CD14-positive monocyte (primary cell): ENCODE results near the gene DOHH. TPM values are rescaled to one million over a fixed set of nuclear protein-coding genes. Genes with fewer than 3 reads are reported as not detected.

Experiments
- DNase-seq, 3 donors: peaks; one replicate each; pipeline ENCODE4 v3.0.0-alpha.2; 2011 to 2022
- H2AFZ ChIP-seq: 2 replicates; pipeline ENCODE4 v1.6.0; 2012; ENCODE audit warnings: mild to moderate bottlenecking, low read depth, low read length, inconsistent platforms; ENCODE audit not compliant: insufficient read depth, poor library complexity, severe bottlenecking
- H3K27ac ChIP-seq, 2 donors: 1 replicate in 1 of 2; 2 replicates in 1 of 2; pipeline ENCODE4 v1.5.1; 2012 to 2013; ENCODE audit warnings: low read length in 2 of 2, control low read depth in 1 of 2, inconsistent platforms in 1 of 2, low read depth in 1 of 2, mild to moderate bottlenecking in 1 of 2
- H3K27me3 ChIP-seq, 2 donors: one replicate each; pipeline versions ENCODE4 v1.6.0 to v1.6.1; 2011 to 2013; ENCODE audit warnings: low read length in 2 of 2; ENCODE audit not compliant: control insufficient read depth in 2 of 2, insufficient read depth in 2 of 2
- H3K36me3 ChIP-seq, 2 donors: replicated peaks in 1 of 2; 1 replicate in 1 of 2; 2 replicates in 1 of 2; pipeline versions ENCODE4 v1.5.1 to v1.6.1; 2012 to 2013; ENCODE audit warnings: low read length in 2 of 2, control low read depth in 1 of 2, inconsistent platforms in 1 of 2, mild to moderate bottlenecking in 1 of 2; ENCODE audit not compliant: insufficient read depth in 2 of 2, control insufficient read depth in 1 of 2
- H3K4me1 ChIP-seq, 2 donors: 1 replicate in 1 of 2; 2 replicates in 1 of 2; pipeline versions ENCODE4 v1.5.1 to v1.6.1; 2012 to 2013; ENCODE audit warnings: low read length in 2 of 2, control low read depth in 1 of 2, inconsistent platforms in 1 of 2, mild to moderate bottlenecking in 1 of 2, moderate library complexity in 1 of 2; ENCODE audit not compliant: insufficient read depth in 2 of 2, control insufficient read depth in 1 of 2
- H3K4me2 ChIP-seq: replicated peaks from 2 replicates; pipeline ENCODE3; 2012; ENCODE audit warnings: low read length, moderate library complexity, mild to moderate bottlenecking; ENCODE audit not compliant: poor library complexity, severe bottlenecking; ENCODE audit errors: extremely low read depth
- H3K4me3 ChIP-seq, 3 experiments: fragments of 200-600 bp in 1 of 3; sonication (generic) in 1 of 3; replicated peaks in 1 of 3; 1 replicate in 2 of 3; 2 replicates in 1 of 3; pipeline ENCODE4 v1.5.1; 2011 to 2013; ENCODE audit warnings: low read length in 3 of 3, mild to moderate bottlenecking in 3 of 3, control low read depth in 2 of 3, low read depth in 2 of 3, inconsistent platforms in 1 of 3, moderate library complexity in 1 of 3
- H3K79me2 ChIP-seq: 2 replicates; pipeline ENCODE4 v1.6.0; 2012; ENCODE audit warnings: mild to moderate bottlenecking, control low read depth, inconsistent platforms, low read length, moderate library complexity; ENCODE audit not compliant: insufficient read depth
- H3K9ac ChIP-seq: 2 replicates; pipeline ENCODE4 v1.6.0; 2017; ENCODE audit warnings: low read length, mild to moderate bottlenecking; ENCODE audit not compliant: insufficient read depth, poor library complexity, severe bottlenecking
- H3K9me3 ChIP-seq, 2 donors: replicated peaks in 1 of 2; 1 replicate in 1 of 2; 2 replicates in 1 of 2; pipeline versions ENCODE4 v1.5.1 to v1.6.1; 2012 to 2013; ENCODE audit warnings: low read length in 2 of 2, control low read depth in 1 of 2; ENCODE audit not compliant: control insufficient read depth in 1 of 2, insufficient read depth in 1 of 2
- H4K20me1 ChIP-seq: 2 replicates; pipeline ENCODE4 v1.6.0; 2012; ENCODE audit warnings: mild to moderate bottlenecking, low read length, control low read depth, moderate library complexity; ENCODE audit not compliant: insufficient read depth
- H3K27ac Mint-ChIP-seq, 7 donors: one replicate each; pipeline ENCODE4 v1.8.0; 2020; ENCODE audit warnings: mild to moderate bottlenecking in 7 of 7, mixed read lengths in 7 of 7, moderate library complexity in 6 of 7, inconsistent platforms in 2 of 7
- H3K27me3 Mint-ChIP-seq, 3 donors: one replicate each; pipeline ENCODE4 v1.8.0; 2021 to 2022; ENCODE audit warnings: low read depth in 3 of 3, mild to moderate bottlenecking in 3 of 3, mixed read lengths in 3 of 3, moderate library complexity in 3 of 3, inconsistent platforms in 1 of 3
- H3K36me3 Mint-ChIP-seq, 2 donors: one replicate each; pipeline ENCODE4 v1.8.0; 2020; ENCODE audit warnings: mixed read lengths in 2 of 2, inconsistent platforms in 1 of 2, mild to moderate bottlenecking in 1 of 2
- H3K4me1 Mint-ChIP-seq: one replicate; pipeline ENCODE4 v1.8.0; 2020; ENCODE audit warnings: mild to moderate bottlenecking, mixed read lengths
- H3K4me3 Mint-ChIP-seq, 2 donors: one replicate each; pipeline ENCODE4 v1.8.0; 2020; ENCODE audit warnings: mild to moderate bottlenecking in 2 of 2, mixed read lengths in 2 of 2, moderate library complexity in 1 of 2
- H3K9me3 Mint-ChIP-seq, 7 donors: one replicate each; pipeline ENCODE4 v1.8.0; 2020 to 2022; ENCODE audit warnings: mixed read lengths in 7 of 7, mild to moderate bottlenecking in 6 of 7, moderate library complexity in 6 of 7, inconsistent platforms in 2 of 7
- CTCF ChIP-seq: fragments of 200-600 bp; IDR thresholded peaks from one replicate; pipeline ENCODE4 v1.8.0; 2022; ENCODE audit warnings: antibody characterized with exemption, mild to moderate bottlenecking
- WGBS: methylation state at CpG from one replicate; pipeline ENCODE4 v1.1.5; 2013; ENCODE audit warnings: missing lambda C conversion rate; ENCODE audit not compliant: insufficient coverage; 5-methylcytosine and 5-hydroxymethylcytosine counted together
- intact Hi-C, 2 donors: fragments of 100-400 bp; cut with micrococcal nuclease; formaldehyde crosslinking; loops; one replicate each; pipeline versions ENCODE4 v1.15.0 to v1.15.1; 2023
- polyA plus RNA-seq, 3 donors: library from polyadenylated mRNA; depleted of rRNA in 1 of 3; unstranded in 2 of 3; stranded (reverse) in 1 of 3; fragments of 300-500 nt in 2 of 3; fragments of >200 nt in 1 of 3; fragmentation: Illumina TruSeq in 2 of 3; gene quantifications; 1 replicate in 2 of 3; 2 replicates in 1 of 3; pipeline ENCODE4 v1.2.3, GENCODE V29; 2012 to 2021

DOHH gene
- polyA plus RNA-seq, 3 donors, result 3.7 to 4.2 (median 4.1) TPM

GRCh38 chr19:3521104-3521445, 20.6 kb upstream of the DOHH start:
- TF ChIP-seq CTCF, result no peak
- no peaks in the 10 kb centered on the region for H3K27me3 Mint-ChIP-seq
- H3K9me3 Mint-ChIP-seq, result peaks cover 0 to 2% (median 0%) of the 10 kb centered on the region in 7 donors
- peak overlapping the region in 2 of 7 donors; percentile 15 to 61 for H3K27ac Mint-ChIP-seq
- Histone ChIP-seq H3K9me3 (no peaks in the 10 kb centered on the region), H2AFZ (no peak overlapping the region), H3K27me3 (no peaks in the 10 kb centered on the region), H3K4me2 (no peak overlapping the region), H4K20me1 (peaks cover 92% of the 10 kb centered on the region), H3K36me3 (peaks cover 56 to 78% of the 10 kb centered on the region in 2 donors), H3K4me1 (no peaks in the 10 kb centered on the region), H3K4me3 (no peak overlapping the region), H3K9ac (no peak overlapping the region), H3K79me2 (peaks cover 79% of the 10 kb centered on the region), H3K27ac (no peak overlapping the region)
- intact Hi-C loops, result no loop called here
- no peak overlapping the region for H3K4me3 Mint-ChIP-seq
- no peaks in the 10 kb centered on the region for H3K4me1 Mint-ChIP-seq
- no peak for DNase-seq
- WGBS, result 67% methylated on average over 1 of the region's 7 CpGs
- H3K36me3 Mint-ChIP-seq, result peaks cover 32 to 71% of the 10 kb centered on the region in 2 donors

GRCh38 chr19:3520166-3521103, 20.0 kb upstream of the DOHH start:
- no peaks in the 10 kb centered on the region for H3K27me3 ChIP-seq
- H3K79me2 ChIP-seq, result peaks cover 85% of the 10 kb centered on the region
- H2AFZ ChIP-seq, result no peak overlapping the region
- H3K27ac ChIP-seq, result no peak overlapping the region
- H3K27ac Mint-ChIP-seq, result peak overlapping the region in 2 of 7 donors; percentile 15 to 61
- peaks cover 51 to 77% of the 10 kb centered on the region in 2 donors for H3K36me3 ChIP-seq
- peaks cover 94% of the 10 kb centered on the region for H4K20me1 ChIP-seq
- H3K4me3 ChIP-seq, result no peak overlapping the region
- H3K4me3 Mint-ChIP-seq, result no peak overlapping the region
- no peak overlapping the region for H3K4me2 ChIP-seq
- WGBS, result 92% methylated on average over 36 of the region's 37 CpGs
- H3K36me3 Mint-ChIP-seq, result peaks cover 31 to 69% of the 10 kb centered on the region in 2 donors
- H3K4me1 Mint-ChIP-seq, result no peaks in the 10 kb centered on the region
- no peaks in the 10 kb centered on the region for H3K27me3 Mint-ChIP-seq
- DNase-seq, result no peak
- H3K9me3 Mint-ChIP-seq, result peaks cover 0 to 2% (median 0%) of the 10 kb centered on the region in 7 donors
- TF ChIP-seq CTCF, result no peak
- intact Hi-C loops, result no loop called here
- no peaks in the 10 kb centered on the region for H3K9me3 ChIP-seq
- H3K4me1 ChIP-seq, result no peaks in the 10 kb centered on the region
- H3K9ac ChIP-seq, result no peak overlapping the region
